Neural progenitor cell (in vitro differentiated cells): ENCODE measurements around the gene TNFSF10.

Source experiments
- CTCF ChIP-seq: fragments of 200-600 bp; sonication (generic); IDR thresholded peaks from 2 replicates; pipeline ENCODE4 v1.5.1; 2017; ENCODE audit warnings: antibody characterized with exemption, mild to moderate bottlenecking
- EZH2 ChIP-seq: fragments of 200-600 bp; sonication (generic); IDR thresholded peaks from 2 replicates; pipeline ENCODE4 v1.6.1; 2017; ENCODE audit warnings: antibody characterized with exemption, mild to moderate bottlenecking, moderate library complexity
- EZH2phosphoT487 ChIP-seq: fragments of 200-600 bp; sonication (generic); IDR thresholded peaks from 2 replicates; pipeline ENCODE4 v1.6.1; 2017; ENCODE audit warnings: antibody characterized with exemption

GRCh38 chr3:172478116-172478515 is 45.1 kb downstream of the TNFSF10 start:
- TF ChIP-seq CTCF: no peak
- no peak for TF ChIP-seq EZH2phosphoT487
- TF ChIP-seq EZH2: no peak
